HL-60/S4 treated with phorbol 12-myristate 13-acetate at 8.2 ng/mL for 4 days and 3 days (cell line): Measurements from ENCODE around the gene CTNNA3.

Source experiments
- in situ Hi-C: fragments of 300-500 bp; cut with MboI; formaldehyde crosslinking; loops from 2 replicates; pipeline ENCODE4 v1.15.0; 2022; ENCODE audit warnings: low sequenced_read_pairs

The CTNNA3 gene

DNA sequence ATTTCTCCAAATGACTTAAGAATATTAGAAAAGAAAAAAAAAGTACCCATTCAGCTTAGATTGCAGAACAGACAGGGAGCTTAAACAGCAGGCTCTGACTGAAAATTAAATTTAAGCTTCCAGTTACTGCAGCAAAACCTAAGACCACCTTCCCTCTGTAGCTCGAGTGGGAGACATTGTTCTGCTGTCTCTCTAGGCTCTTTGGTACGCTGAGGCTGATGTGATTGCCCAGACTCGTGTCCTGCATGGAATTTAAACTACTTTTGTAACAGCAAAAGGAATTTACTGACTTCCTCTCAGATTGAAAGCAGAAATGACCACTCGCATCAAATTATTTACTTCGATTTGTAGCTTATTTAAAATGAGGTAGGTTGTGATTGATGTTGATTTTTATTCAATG, 645.6 kb downstream of the CTNNA3 start:
- in situ Hi-C loops, result no loop called here

- in situ Hi-C loops, result no loop called here
Measured at GRCh38 chr10:67049988-67050387, 646.0 kb downstream of the CTNNA3 start.

GRCh38 chr10:67046507-67046906, 649.5 kb downstream of the CTNNA3 start:
- in situ Hi-C loops, result no loop called here

DNA sequence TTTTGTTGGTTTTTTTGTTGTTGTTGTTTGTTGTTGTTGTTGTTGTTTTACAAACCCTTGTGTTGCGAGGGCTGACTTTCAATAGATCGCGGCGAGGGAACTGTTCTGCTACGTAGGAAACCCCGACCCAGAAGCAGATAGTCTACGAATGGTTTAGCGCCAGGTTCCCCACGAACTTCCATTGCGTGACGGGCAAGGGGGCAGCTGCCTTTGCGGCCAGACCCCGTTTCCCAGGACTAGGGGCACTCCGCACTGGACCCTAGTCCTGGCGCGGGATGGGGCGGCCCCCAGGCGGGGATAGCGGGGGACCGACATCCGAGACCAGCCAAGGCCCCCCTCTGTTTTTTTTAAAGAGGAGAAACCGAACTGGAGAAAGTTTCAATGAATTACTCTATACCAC, 650.6 kb downstream of the CTNNA3 start:
- in situ Hi-C loops, result no loop called here

DNA sequence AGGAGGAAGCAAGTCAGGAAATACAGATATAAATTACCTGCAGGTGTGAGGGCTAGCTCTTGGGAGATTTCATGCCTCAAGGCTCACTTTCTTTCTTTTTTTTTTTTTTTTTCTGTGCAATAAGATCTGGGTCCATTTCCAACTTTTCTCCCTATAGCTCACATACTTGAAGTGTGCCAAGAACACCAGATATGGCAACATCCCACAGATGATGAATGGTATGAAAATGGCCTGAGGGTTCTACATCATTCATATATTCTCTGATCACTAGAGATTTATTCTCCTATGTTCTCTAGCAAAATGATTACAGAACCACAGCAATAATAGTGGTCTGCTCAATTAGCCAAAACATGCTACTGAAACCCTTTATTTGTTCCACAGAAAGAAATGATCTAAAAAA, 653.0 kb downstream of the CTNNA3 start:
- in situ Hi-C loops, result no loop called here

DNA sequence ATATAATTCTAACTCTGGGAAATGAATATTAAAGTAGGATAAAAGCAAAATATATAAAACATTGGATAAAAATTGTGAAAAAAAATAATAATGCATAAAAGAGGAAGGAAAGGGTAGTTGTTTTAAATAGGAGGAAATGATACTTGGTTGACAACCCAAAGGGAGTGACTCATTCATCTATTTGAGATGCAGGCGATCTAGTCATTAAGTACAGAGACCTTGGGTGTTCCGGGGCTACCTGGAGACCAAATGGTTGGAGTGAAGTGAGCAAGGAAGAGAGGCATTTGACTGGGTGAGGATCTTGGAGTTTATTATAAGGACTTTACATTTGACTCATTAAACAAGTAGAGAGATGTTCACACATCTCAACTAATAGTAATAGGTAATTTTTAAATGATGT, 659.2 kb downstream of the CTNNA3 start:
- in situ Hi-C loops, result no loop called here

DNA sequence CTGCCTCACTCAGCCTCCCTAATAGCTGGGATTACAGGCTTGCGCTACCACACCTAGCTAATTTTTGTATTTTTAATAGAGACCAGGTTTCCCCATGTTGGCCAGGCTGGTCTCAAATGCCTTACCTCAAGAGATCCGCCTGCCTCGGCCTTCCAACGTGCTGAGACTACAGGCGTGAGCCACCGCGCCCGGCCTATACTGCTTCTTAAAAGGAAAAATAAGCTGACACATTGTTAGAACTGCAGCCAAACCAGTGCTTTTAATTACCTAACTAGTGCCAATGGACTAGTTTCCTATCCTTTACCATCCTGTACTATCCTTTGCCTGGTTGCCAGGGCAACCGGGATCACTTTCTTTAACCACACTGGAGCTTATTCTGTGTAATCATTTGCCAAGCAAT, 662.1 kb downstream of the CTNNA3 start:
- in situ Hi-C loops, result no loop called here

GRCh38 chr10:67022099-67022498, 673.9 kb downstream of the CTNNA3 start:
- in situ Hi-C loops, result no loop called here

GRCh38 chr10:67017218-67017617, 678.8 kb downstream of the CTNNA3 start:
- in situ Hi-C loops, result no loop called here

GRCh38 chr10:67015225-67015624, 680.8 kb downstream of the CTNNA3 start:
- in situ Hi-C loops, result no loop called here

- in situ Hi-C loops, result no loop called here
Measured at GRCh38 chr10:67011981-67012380, 684.0 kb downstream of the CTNNA3 start.

DNA sequence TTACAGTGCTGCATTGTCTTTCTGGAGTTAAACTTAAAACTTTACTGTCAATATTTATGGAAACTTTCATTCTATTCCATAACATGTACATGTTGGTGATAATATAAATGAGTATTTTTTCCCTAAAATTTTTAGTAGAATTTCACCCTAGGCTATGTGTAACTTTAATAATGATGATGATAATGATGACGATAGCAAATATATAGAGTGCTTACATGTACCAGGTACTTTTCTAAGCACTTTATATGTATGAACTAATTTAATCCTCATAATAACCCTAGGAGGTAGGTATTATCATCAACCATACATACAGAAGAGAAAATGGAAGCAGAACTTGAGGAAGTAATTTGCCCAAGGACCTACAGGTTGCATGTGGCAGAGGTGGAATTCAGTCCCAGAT, 684.5 kb downstream of the CTNNA3 start:
- in situ Hi-C loops, result no loop called here

DNA sequence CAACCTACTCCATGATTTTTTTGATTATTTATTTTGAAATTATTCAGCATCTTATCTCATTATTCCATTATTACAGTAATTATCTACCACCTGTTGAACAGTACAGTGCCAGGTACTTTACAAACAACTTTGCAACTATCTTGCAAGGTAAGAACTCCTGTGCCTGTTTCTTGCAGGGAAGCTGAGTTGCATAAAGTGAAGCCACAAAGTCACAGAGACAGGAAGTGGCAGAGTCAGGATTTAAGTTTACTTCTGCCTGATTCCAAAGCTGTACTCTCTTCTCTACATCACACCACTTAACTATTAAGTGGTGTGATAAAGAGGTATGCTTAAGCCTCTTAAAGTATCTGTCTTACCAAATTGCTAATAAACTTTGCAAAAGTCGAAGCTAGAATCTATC, 690.0 kb downstream of the CTNNA3 start:
- in situ Hi-C loops, result no loop called here

- in situ Hi-C loops, result no loop called here
Measured at GRCh38 chr10:67004690-67005089, 691.3 kb downstream of the CTNNA3 start.

GRCh38 chr10:66999762-67000545, 696.0 kb downstream of the CTNNA3 start:
- in situ Hi-C loops, result no loop called here

GRCh38 chr10:66996996-66997395, 699.0 kb downstream of the CTNNA3 start:
- in situ Hi-C loops, result no loop called here

DNA sequence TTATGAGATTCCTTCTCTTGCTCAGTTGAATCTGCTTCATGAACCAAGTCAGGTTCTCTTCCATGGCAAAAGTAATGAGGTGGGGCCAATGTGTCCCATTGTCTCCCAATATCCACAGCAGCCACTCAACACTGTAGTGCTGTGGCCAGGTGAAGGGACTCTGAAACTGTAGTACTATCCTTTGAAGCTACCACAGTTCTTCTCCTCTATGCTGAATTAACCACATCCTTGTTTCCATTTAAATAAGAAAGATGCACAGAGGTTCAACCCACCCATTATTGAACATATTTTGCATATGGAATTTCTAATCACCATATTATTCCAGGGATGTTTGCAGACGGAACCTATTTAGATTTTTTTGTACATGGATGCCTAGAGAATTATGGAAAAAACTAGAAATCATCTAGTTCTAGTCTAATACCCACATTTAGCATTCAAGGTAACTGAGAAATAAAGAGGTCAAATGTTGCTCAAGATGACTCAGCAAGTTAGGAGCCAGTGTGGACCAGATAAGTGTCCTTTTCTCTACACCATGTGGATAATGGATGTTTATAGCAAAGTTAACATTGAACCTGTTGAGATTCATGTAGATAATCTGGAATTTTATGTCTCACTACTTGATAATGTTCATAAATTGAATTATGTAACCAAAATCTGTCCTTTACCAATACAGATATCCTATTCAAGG, 705.7 kb downstream of the CTNNA3 start:
- in situ Hi-C loops, result no loop called here

GRCh38 chr10:66983475-66983818, 712.5 kb downstream of the CTNNA3 start:
- in situ Hi-C loops, result no loop called here

DNA sequence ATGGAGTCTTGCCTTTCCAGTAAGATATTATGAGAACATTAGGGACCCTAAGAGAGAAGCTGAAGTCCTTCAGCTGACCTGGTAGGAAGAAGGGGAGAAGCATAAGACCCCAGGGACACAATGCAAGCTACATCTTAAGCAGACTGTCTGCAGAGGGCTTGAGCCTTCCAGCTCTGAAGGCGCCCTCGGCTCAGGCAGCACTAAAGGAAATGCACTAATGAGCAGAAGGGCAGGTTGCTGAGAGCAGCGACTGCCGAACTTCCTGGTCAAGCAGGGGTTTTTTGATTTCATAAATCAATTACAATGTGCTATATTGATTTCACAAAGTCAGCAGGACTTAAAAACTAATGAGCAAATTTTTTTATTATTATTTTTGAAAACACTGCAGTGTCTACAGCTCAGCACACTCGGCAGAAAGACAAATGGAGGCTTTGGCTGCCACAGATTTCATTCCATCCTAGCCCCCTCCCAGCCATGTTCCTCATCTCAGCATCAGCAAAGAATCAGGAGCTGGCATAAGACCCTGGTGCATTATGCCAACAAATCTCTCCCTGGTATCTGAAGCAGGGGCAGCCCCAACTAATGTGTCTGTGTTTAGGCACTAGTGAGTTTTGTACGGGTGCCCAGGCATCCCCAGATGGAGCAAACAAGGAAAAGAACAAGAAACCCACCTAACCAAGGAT, 713.1 kb downstream of the CTNNA3 start:
- in situ Hi-C loops, result no loop called here

DNA sequence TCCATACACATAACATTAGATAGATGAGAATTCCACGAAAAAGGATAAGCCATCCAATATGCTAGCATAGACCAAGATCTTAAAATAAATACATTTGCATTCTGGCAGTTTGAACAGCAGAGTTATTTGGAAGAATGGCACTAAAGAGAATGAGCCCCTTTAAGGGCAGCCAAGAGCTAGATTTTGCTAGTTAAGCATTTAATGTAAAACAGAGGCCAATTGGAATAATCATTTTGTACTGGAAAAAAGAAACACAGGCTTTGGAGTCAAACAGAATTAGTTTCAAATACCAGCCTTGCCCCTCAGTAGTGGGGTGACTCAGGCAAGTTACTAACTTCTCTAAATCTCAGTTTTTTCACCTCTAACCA, 714.0 kb downstream of the CTNNA3 start:
- in situ Hi-C loops, result no loop called here

- in situ Hi-C loops, result no loop called here
Measured at GRCh38 chr10:66981361-66982052, 714.5 kb downstream of the CTNNA3 start.
